Ovary (tissue), 9 donors: ENCODE measurements around the gene MED23. TPM values are rescaled to one million over a fixed set of nuclear protein-coding genes. Genes with fewer than 3 reads are reported as not detected.

Experiments used
- DNase-seq, 5 donors: peaks; one replicate each; pipeline ENCODE4 v3.0.0-alpha.2; 2019 to 2020
- H3K27ac ChIP-seq, 2 donors: fragments of 200-600 bp; one replicate each; pipeline versions ENCODE4 v1.5.1 to v1.8.0; 2019 to 2022
- H3K27me3 ChIP-seq: fragments of 200-600 bp; one replicate; pipeline ENCODE4 v1.8.0; 2022
- H3K36me3 ChIP-seq: fragments of 200-600 bp; sonication (generic); one replicate; pipeline ENCODE4 v1.5.1; 2019
- H3K4me1 ChIP-seq: one replicate; pipeline ENCODE4 v1.8.1; 2013; ENCODE audit warnings: mild to moderate bottlenecking, moderate library complexity; ENCODE audit not compliant: insufficient read depth
- H3K4me3 ChIP-seq: fragments of 200-600 bp; sonication (generic); one replicate; pipeline ENCODE4 v1.5.1; 2017
- H3K9me3 ChIP-seq, 2 donors: fragments of 200-600 bp in 1 of 2; sonication (generic) in 1 of 2; one replicate each; pipeline versions ENCODE4 v1.5.1 to v1.8.1; 2013 to 2019; ENCODE audit warnings: mild to moderate bottlenecking in 1 of 2, moderate library complexity in 1 of 2
- CTCF ChIP-seq, 3 donors: fragments of 450-650 bp in 2 of 3; fragments of 200-600 bp in 1 of 3; IDR thresholded peaks; one replicate each; pipeline versions ENCODE4 v1.5.1 to v1.8.0; 2016 to 2022; ENCODE audit warnings: antibody characterized with exemption in 3 of 3, mild to moderate bottlenecking in 1 of 3
- EP300 ChIP-seq: sonication (generic); formaldehyde crosslinking; IDR thresholded peaks from one replicate; pipeline ENCODE4 v1.6.1; 2017; ENCODE audit warnings: antibody characterized with exemption
- POLR2A ChIP-seq: fragments of 450-650 bp; IDR thresholded peaks from one replicate; pipeline ENCODE4 v1.6.1; 2017; ENCODE audit warnings: antibody characterized with exemption, mild to moderate bottlenecking, moderate library complexity
- WGBS, 3 donors: extraction: QIAGEN DNeasy Blood & Tissue Kit in 1 of 3; methylation state at CpG; one replicate each; pipeline versions ENCODE4 v1.1.5 to v1.1.7; 2013 to 2017; 5-methylcytosine and 5-hydroxymethylcytosine counted together
- intact Hi-C, 4 donors: fragments of 100-400 bp; cut with DNase I; formaldehyde crosslinking; loops; one replicate each; pipeline versions ENCODE4 v1.11.0 to v1.15.1; 2022 to 2023
- polyA plus RNA-seq, 2 donors: library from polyadenylated mRNA; stranded (reverse); fragments of 200-250 nt in 1 of 2; fragments of 350-450 nt in 1 of 2; fragmentation: Illumina TruSeq in 1 of 2; extraction: RNeasy Lipid Tissue Mini Kit (QIAGEN cat#74804) in 1 of 2; gene quantifications; one replicate each; pipeline ENCODE4 v1.2.3, GENCODE V29; 2013 to 2014
- total RNA-seq, 7 donors: library from RNA; depleted of rRNA in 2 of 7; stranded (reverse); fragments of >200 nt in 2 of 7; fragmentation: NEBNext Ultra II Directional in 3 of 7; extraction: Animal tissue kit (Norgen Biotek cat#: 25700) in 3 of 7; gene quantifications; one replicate each; pipeline versions ENCODE4 v1.1.0 to v1.2.4, GENCODE V29; 2016 to 2023
- donor health status: DM: no; HTN: no; CAD: no; lungs with moderate emphysema.
- donor health status: DM: no; HTN: no; CAD: no.
- donor health status: Bipolar disorder and iron deficiency.
- donor health status: DM: yes; HTN: yes; CAD: no.
- donor health status: DM: no; HTN: no; CAD: no.
- donor health status: DM: yes; HTN: yes; CAD: no.

The MED23 gene
- total and polyA plus RNA-seq, 9 donors, result 11.2 to 28.5 (median 24.2) TPM

- Histone ChIP-seq H3K9me3 (no peaks in the 10 kb centered on the region), H3K36me3 (no peaks in the 10 kb centered on the region), H3K27me3 (no peaks in the 10 kb centered on the region), H3K4me1 (no peaks in the 10 kb centered on the region), H3K27ac (no peak overlapping the region), H3K4me3 (no peak overlapping the region)
- WGBS, 3 donors, result 84 to 89% (median 85%) methylated on average over 5 of the region's 5 CpGs
- no peak for DNase-seq
- intact Hi-C loops, result no loop called here
- TF ChIP-seq POLR2A (no peak), CTCF (IDR thresholded peaks at IDR 0.05) (no peak), EP300 (no peak)
These were observed 14.6 kb downstream of the MED23 start for GRCh38 chr6:131613296-131613925.

- no peaks in the 10 kb centered on the region for H3K4me1 ChIP-seq
- no peak for DNase-seq
- H3K27ac ChIP-seq, result no peak overlapping the region
- no peaks in the 10 kb centered on the region for H3K9me3 ChIP-seq
- no peak for TF ChIP-seq CTCF (IDR thresholded peaks at IDR 0.05)
- TF ChIP-seq POLR2A, result no peak
- no peak for TF ChIP-seq EP300
- H3K36me3 ChIP-seq, result no peaks in the 10 kb centered on the region
- WGBS, 3 donors, result 17 to 62% (median 58%) methylated on average over 1 of the region's 1 CpG
- intact Hi-C loops, result no loop called here
- H3K4me3 ChIP-seq, result no peak overlapping the region
- no peaks in the 10 kb centered on the region for H3K27me3 ChIP-seq
These were observed 25.2 kb downstream of the MED23 start for GRCh38 chr6:131602781-131603312.

- intact Hi-C loops, result no loop called here
- Histone ChIP-seq H3K27me3 (no peaks in the 10 kb centered on the region), H3K4me3 (no peak overlapping the region), H3K36me3 (no peaks in the 10 kb centered on the region), H3K27ac (no peak overlapping the region), H3K9me3 (no peaks in the 10 kb centered on the region), H3K4me1 (no peaks in the 10 kb centered on the region)
- WGBS, 3 donors, result 80 to 87% (median 81%) methylated on average over 4 of the region's 4 CpGs
- DNase-seq, result no peak
- TF ChIP-seq CTCF (IDR thresholded peaks at IDR 0.05) (no peak), EP300 (no peak), POLR2A (no peak)
These were observed 27.3 kb downstream of the MED23 start for GRCh38 chr6:131600716-131601115.

GRCh38 chr6:131597446-131597845, 30.6 kb downstream of the MED23 start:
- H3K36me3 ChIP-seq, result no peaks in the 10 kb centered on the region

More at GRCh38 chr6:131597446-131597845, 30.6 kb downstream of the MED23 start:
- intact Hi-C loops, result no loop called here
- no peaks in the 10 kb centered on the region for H3K27me3 ChIP-seq
- no peaks in the 10 kb centered on the region for H3K4me1 ChIP-seq
- H3K4me3 ChIP-seq, result no peak overlapping the region
- H3K9me3 ChIP-seq, result no peaks in the 10 kb centered on the region
- DNase-seq, result no peak
- H3K27ac ChIP-seq, result no peak overlapping the region
- TF ChIP-seq CTCF (IDR thresholded peaks at IDR 0.05) (peak in 1 of 3 donors; percentile 13), EP300 (no peak)
- WGBS, 3 donors, result 85 to 96% (median 93%) methylated on average over 3 of the region's 3 CpGs
